Stimulated activated naive CD8-positive, alpha-beta T cell treated with anti-CD3 and anti-CD28 coated beads, Interleukin-15, amount 100 ng/mL, for 72 hours (primary cell): ENCODE results near the gene LRRC37A2.
A peak's percentile ranks its signal among the peaks of the same experiment; 100 is the strongest.
"Not testable (repeated sequence)": the region's sequence is repeated elsewhere in the genome, so short reads cannot be mapped to it uniquely, and the experiment has no call there.

ENCODE experiments used
- ATAC-seq: fragments of 150-1000 bp; cut with Tn5 transposase; 2 replicates; pipeline ENCODE4 v1.10.0; 2021; ENCODE audit warnings: mild to moderate bottlenecking, moderate library complexity
- DNase-seq, 2 donors: peaks; one replicate each; pipeline ENCODE4 v3.0.0; 2021 to 2022
- H3K27ac Mint-ChIP-seq, 2 donors: one replicate each; pipeline ENCODE4 v1.8.0; 2022; ENCODE audit warnings: mild to moderate bottlenecking in 2 of 2, mixed read lengths in 2 of 2, moderate library complexity in 2 of 2
- H3K27me3 Mint-ChIP-seq: one replicate; pipeline ENCODE4 v1.8.0; 2022; ENCODE audit warnings: mixed read lengths
- H3K4me1 Mint-ChIP-seq: one replicate; pipeline ENCODE4 v1.8.0; 2022; ENCODE audit warnings: mild to moderate bottlenecking, mixed read lengths
- H3K4me3 Mint-ChIP-seq, 2 donors: one replicate each; pipeline ENCODE4 v1.8.0; 2022; ENCODE audit warnings: mild to moderate bottlenecking in 2 of 2, mixed read lengths in 2 of 2, moderate library complexity in 1 of 2
- H3K9me3 Mint-ChIP-seq, 2 donors: one replicate each; pipeline ENCODE4 v1.8.0; 2022; ENCODE audit warnings: mixed read lengths in 2 of 2

Gene LRRC37A2

DNA sequence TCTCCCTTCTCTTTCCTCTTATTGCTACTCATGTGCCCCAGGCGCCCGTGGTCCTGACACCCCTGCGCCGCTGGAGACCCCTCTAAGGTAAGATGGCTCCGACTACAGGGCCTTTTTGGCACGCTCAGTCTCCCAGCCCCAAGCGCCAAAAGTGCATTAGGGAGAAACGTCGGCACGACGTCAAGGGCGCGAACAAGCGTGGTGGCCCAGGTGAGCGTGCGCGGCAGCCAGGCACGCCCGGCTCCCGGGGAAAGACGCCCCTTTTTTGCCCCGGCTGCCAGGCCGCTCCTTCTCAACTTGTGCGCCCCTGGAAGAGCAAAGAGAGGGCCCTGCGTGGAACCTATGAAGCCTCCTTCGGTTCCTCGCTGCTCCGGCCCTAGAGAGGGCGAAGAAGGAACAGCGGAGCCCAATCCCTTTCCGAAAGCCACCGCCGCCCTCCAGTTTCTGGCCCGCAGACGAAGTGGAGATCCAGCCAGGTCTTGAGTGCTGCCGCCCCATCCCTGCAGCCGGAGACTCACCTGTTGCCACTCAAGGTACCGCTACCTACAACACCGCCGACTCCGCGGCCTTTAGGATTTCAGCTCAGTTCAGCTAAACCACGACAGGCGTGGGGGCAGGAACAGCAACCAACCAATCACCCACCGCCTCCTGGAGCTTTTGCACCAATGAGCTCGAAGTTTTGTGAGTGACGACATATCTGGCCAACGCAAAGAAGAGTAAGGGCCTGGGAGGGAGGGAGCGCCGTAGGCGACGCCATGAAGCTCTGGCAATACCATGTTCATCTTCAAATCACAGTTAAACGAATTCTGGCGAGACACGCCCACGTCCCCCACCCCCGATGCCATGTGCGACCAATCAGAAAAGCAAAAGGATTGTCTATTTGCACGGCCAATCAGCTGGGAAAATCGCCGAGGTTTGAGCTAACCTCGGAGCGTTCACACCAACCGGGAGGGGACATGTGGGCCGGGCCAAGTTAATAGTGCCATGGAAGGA lies 67.1 kb downstream of the LRRC37A2 start, which contains the start of gene ARL17A:
ARL17A (minus strand) TSS at position 609 of the 993 bp plus-strand sequence. CDS start 3,369 bp downstream, outside the sequence.
- ATAC-seq (peak; percentile 93), DNase-seq (peak; percentile 83 to 92)
- H3K9me3 Mint-ChIP-seq, H3K27me3 Mint-ChIP-seq, H3K4me1 Mint-ChIP-seq, H3K27ac Mint-ChIP-seq: not testable (repeated sequence)
- peak within 1 kb of the TSS in 1 of 2 donors; percentile 47 for H3K4me3 Mint-ChIP-seq

DNA sequence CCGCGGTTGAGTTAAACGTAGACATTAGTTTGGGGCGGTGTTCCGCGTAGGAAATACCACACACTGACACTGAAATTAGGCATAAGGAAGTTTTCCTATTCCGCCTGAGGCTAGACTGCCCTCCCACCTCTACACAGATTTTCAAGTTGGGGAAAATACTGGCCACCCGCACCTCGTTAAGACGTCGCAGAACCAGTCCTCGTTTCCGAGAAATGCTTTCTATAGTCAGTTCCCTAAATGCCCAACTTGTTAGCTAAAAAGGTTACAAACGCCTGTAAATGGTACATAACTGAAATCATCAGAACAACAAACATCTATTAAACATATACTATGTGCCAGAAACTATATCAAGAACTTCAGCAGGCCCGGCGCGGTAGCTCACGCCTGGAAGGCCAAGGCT lies 67.8 kb downstream of the LRRC37A2 start:
- H3K27me3 Mint-ChIP-seq, H3K9me3 Mint-ChIP-seq, ATAC-seq, H3K27ac Mint-ChIP-seq, H3K4me1 Mint-ChIP-seq, DNase-seq: not testable (repeated sequence)
- H3K4me3 Mint-ChIP-seq = peak overlapping the region in 1 of 2 donors; percentile 47

DNA sequence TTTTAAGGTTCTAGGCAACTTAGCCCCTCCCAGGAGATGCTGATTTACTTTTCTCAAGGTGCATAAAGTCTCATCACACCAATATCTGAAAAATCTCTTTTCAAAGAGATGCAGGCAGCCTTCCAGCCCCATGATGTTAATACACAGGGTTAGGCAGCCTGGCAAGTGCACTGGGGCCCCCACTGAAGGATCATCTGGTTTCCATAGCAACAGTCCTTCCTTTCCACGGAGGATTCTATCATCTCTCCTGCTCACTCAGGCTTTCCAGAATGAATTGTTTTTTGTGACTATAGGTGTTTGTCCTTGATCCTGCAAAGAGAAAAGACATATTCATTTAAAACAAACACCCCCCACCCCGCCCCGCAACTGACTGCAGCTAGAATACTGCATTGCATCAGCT lies 73.2 kb downstream of the LRRC37A2 start:
- not testable (repeated sequence) for H3K4me1 Mint-ChIP-seq, H3K4me3 Mint-ChIP-seq, DNase-seq, H3K27ac Mint-ChIP-seq, ATAC-seq, H3K9me3 Mint-ChIP-seq, H3K27me3 Mint-ChIP-seq

DNA sequence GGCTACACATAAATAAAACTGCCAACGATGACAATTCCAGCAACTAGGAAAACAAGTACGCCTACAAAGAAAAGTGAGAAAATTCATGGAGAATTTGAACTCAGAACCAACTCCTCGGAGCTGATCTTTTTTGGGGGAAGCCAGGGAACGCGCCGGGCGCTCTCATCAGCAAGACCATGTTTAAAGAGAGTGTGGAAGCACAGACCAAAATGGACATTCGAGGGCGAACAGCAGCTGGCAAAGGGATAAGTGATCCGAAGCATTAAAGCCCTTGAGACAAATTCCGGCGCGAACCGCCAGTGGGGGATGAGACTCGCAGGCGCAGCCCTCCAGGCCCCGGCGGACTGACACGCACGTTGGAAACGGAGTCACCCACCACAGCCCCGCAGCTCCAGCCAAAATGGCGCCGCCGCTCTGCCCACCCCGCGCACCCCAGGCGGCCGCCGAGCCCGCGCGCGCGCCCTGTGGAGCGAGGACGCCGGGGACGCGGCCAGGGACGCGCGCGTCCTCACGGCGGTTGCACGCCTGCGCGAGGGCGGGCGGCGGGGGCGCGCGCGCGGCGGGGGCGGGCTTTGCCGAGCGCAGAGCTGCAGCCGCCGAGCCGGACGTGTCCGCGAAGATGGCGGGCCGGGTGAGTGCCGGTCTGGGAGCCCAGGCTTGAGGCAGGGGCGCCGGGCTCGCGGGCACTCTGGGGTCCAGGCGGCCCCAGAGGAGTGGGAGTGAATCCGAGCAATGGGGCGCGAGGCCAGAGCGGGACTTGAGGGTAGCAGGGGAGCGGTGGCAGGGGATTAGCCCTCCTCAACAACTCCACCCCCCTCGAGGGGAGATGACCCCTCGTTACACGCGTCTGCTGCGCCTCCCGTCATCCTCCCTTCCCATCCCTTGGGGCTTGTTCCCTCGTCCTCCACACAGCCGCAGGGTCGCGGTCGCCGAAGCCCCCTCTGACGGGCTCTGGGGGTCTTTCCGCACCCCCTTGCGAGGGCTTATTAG lies 78.2 kb downstream of the LRRC37A2 start, which contains the start of gene NSF:
NSF (plus strand) TSS at position 513 of the 990 bp plus-strand sequence; CDS start at position 620, 107 bp downstream.
- not testable (repeated sequence) for H3K4me3 Mint-ChIP-seq, DNase-seq, H3K27ac Mint-ChIP-seq, H3K27me3 Mint-ChIP-seq, H3K9me3 Mint-ChIP-seq, H3K4me1 Mint-ChIP-seq
- peak; percentile 93 for ATAC-seq

DNA sequence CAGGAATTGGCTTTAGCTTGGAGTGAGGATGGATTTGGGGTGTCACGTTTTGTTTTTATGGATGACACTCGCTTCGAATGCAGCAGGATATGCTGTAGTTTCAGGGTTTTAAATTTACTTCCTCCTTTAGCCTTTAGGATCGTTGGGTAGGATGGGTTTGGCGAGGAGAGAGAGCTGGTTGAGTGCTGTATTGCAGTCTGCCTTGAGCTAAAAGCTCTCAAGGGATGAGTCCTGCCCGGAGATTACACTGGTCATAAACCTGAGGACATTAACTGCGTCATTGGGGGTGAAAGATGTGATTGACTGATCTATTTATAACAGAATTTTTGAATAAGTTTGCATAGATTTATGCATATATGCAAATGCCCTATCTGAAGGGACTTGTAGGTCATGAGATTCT lies 79.1 kb downstream of the LRRC37A2 start:
- H3K4me3 Mint-ChIP-seq, H3K27ac Mint-ChIP-seq, DNase-seq, H3K9me3 Mint-ChIP-seq, H3K4me1 Mint-ChIP-seq, H3K27me3 Mint-ChIP-seq: not testable (repeated sequence)
- ATAC-seq = peak; percentile 67

DNA sequence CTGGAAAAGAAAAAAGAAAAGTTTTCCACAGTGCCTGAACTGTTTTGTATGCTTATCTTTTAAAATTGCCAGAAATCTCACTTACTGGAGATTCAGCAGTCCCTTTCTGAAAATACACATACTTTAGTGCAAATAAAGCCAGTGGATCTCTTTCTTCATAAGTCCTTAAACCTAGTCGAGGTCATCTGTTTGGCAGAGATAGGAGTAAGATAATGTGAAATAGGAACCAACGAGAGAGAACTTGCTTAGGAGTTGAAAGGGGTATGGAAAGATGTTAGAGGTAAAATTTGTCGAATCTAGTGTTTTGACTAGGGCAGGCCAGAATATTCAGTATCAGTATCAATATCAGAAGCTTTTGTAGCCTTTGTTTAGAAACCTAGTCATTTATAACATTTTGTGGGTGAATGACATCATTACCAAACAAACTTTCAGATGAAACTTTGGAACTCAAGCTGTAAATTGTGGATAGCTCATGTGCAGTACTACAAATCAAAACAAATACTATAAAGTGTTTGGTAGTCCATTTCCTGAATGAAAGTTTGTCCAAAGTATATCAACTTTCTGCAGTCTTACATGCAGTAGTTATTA lies 86.2 kb downstream of the LRRC37A2 start:
- ATAC-seq (peak; percentile 88), DNase-seq (peak in 1 of 2 donors; percentile 10)

DNA sequence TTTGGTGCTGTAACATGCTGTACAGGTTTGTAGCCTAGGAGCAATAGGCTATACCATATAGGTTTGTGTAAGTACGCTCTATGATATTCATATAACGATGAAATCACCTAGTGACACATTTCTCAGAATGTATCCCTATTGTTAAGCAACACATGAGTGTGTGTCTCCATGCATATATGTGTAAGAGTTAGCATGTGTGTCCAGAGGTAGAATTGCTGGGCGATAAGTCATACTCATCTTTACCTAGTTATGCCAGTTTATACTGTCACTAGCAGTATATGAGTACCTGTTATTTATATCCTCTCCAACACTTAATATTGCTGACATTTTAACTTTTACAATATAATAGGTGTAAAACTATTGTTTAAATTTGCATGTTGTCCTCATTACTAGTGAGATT lies 88.5 kb downstream of the LRRC37A2 start:
- H3K4me1 Mint-ChIP-seq, H3K27me3 Mint-ChIP-seq, H3K9me3 Mint-ChIP-seq, DNase-seq, H3K27ac Mint-ChIP-seq, H3K4me3 Mint-ChIP-seq: not testable (repeated sequence)
- peak; percentile 41 for ATAC-seq

More for the DNA sequence above, 86.2 kb downstream of the LRRC37A2 start:
- not testable (repeated sequence) for H3K9me3 Mint-ChIP-seq, H3K4me1 Mint-ChIP-seq, H3K27me3 Mint-ChIP-seq, H3K27ac Mint-ChIP-seq, H3K4me3 Mint-ChIP-seq

DNA sequence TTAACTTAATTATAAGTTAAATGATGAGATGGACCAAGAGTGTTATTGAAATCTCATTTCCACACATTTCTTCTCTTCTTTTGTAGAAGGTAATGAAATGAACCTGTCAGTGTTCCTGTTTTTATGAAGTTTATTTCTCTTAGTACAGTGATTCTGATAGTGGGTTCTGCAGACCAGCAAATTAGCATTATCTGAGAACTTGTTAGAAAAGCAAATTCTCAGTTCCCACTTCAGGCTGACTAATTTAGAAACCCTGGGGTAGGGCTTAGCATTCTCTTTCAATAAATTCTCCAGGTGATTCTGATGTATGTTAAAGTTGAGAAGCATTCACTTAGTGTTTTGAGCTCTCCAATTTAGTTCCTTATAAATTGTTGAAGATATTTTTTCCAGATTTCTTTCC lies 90.9 kb downstream of the LRRC37A2 start:
- ATAC-seq (peak; percentile 90), DNase-seq (peak; percentile 26 to 30)
- not testable (repeated sequence) for H3K4me3 Mint-ChIP-seq, H3K27me3 Mint-ChIP-seq, H3K27ac Mint-ChIP-seq, H3K4me1 Mint-ChIP-seq, H3K9me3 Mint-ChIP-seq
